Neuronal stem cell (in vitro differentiated cells): ENCODE data around the gene FBXL19.
A peak's percentile ranks its signal among the peaks of the same experiment; 100 is the strongest.

Experiments
- DNase-seq: peaks from one replicate; pipeline ENCODE4 v3.0.0-alpha.2; 2013; ENCODE audit warnings: low spot score
- H2AFZ ChIP-seq: one replicate; pipeline ENCODE4 v1.6.1; 2013; ENCODE audit warnings: mild to moderate bottlenecking, low read length, inconsistent platforms
- H2AK5ac ChIP-seq: 2 replicates; pipeline ENCODE4 v1.6.1; 2013; ENCODE audit warnings: low read depth, mild to moderate bottlenecking, inconsistent platforms, low read length, moderate library complexity, mixed read lengths
- H2BK120ac ChIP-seq: 2 replicates; pipeline ENCODE4 v1.6.1; 2013; ENCODE audit warnings: low read depth, mild to moderate bottlenecking, inconsistent platforms, low read length, moderate library complexity, mixed read lengths
- H2BK12ac ChIP-seq: one replicate; pipeline ENCODE4 v1.6.1; 2013; ENCODE audit warnings: low read length, inconsistent platforms
- H2BK15ac ChIP-seq: 2 replicates; pipeline ENCODE4 v1.6.1; 2013; ENCODE audit warnings: mild to moderate bottlenecking, low read length, inconsistent platforms, mixed read lengths
- H2BK5ac ChIP-seq: one replicate; pipeline ENCODE4 v1.6.1; 2013; ENCODE audit warnings: inconsistent platforms, mild to moderate bottlenecking, low read length, moderate library complexity
- H3K14ac ChIP-seq: one replicate; pipeline ENCODE4 v1.6.1; 2013; ENCODE audit warnings: low read length, inconsistent platforms
- H3K18ac ChIP-seq: 2 replicates; pipeline ENCODE4 v1.6.1; 2013; ENCODE audit warnings: low read length, inconsistent platforms
- H3K23ac ChIP-seq: 2 replicates; pipeline ENCODE4 v1.6.1; 2013; ENCODE audit warnings: low read depth, mild to moderate bottlenecking, mixed read lengths, low read length, inconsistent platforms; ENCODE audit not compliant: poor library complexity
- H3K27ac ChIP-seq: replicated peaks from 3 replicates; pipeline ENCODE4 v1.5.1; 2013; ENCODE audit warnings: low read length, inconsistent platforms
- H3K27me3 ChIP-seq, 3 experiments: 2 replicates each; pipeline ENCODE4 v1.6.1; 2013; ENCODE audit warnings: low read length in 3 of 3, mild to moderate bottlenecking in 2 of 3, inconsistent platforms in 1 of 3, low read depth in 1 of 3, mixed read lengths in 1 of 3, moderate library complexity in 1 of 3; ENCODE audit not compliant: control insufficient read depth in 3 of 3, insufficient read depth in 3 of 3
- H3K36me3 ChIP-seq, 2 donors: replicated peaks in 1 of 2; 2 replicates each; pipeline ENCODE4 v1.6.1; 2013; ENCODE audit warnings: low read length in 2 of 2; ENCODE audit not compliant: control insufficient read depth in 2 of 2, insufficient read depth in 2 of 2
- H3K4ac ChIP-seq: 2 replicates; pipeline ENCODE4 v1.6.1; 2013; ENCODE audit warnings: inconsistent platforms, mild to moderate bottlenecking, low read length, moderate library complexity
- H3K4me1 ChIP-seq, 2 donors: 1 replicate in 1 of 2; 2 replicates in 1 of 2; pipeline ENCODE4 v1.6.1; 2013; ENCODE audit warnings: low read length in 2 of 2, low read depth in 1 of 2; ENCODE audit not compliant: control insufficient read depth in 2 of 2, insufficient read depth in 1 of 2
- H3K4me2 ChIP-seq: one replicate; pipeline ENCODE4 v1.6.1; 2013; ENCODE audit warnings: mild to moderate bottlenecking, low read length, inconsistent platforms; ENCODE audit not compliant: insufficient read depth, poor library complexity, severe bottlenecking
- H3K4me3 ChIP-seq, 2 donors: 2 replicates each; pipeline ENCODE4 v1.5.1; 2013; ENCODE audit warnings: low read length in 2 of 2, mild to moderate bottlenecking in 2 of 2, inconsistent platforms in 1 of 2, moderate library complexity in 1 of 2
- H3K79me1 ChIP-seq: one replicate; pipeline ENCODE4 v1.6.1; 2013; ENCODE audit warnings: low read depth, mild to moderate bottlenecking, inconsistent platforms, low read length, moderate library complexity
- H3K9ac ChIP-seq: one replicate; pipeline ENCODE4 v1.6.1; 2013; ENCODE audit warnings: mild to moderate bottlenecking, low read depth, low read length, inconsistent platforms; ENCODE audit not compliant: poor library complexity
- H3K9me3 ChIP-seq, 2 donors: replicated peaks in 1 of 2; 2 replicates each; pipeline versions ENCODE3 to v1.6.1; 2013; ENCODE audit warnings: low read length in 2 of 2, mild to moderate bottlenecking in 2 of 2, inconsistent platforms in 1 of 2, low read depth in 1 of 2, mixed read lengths in 1 of 2, moderate library complexity in 1 of 2; ENCODE audit not compliant: control insufficient read depth in 2 of 2, insufficient read depth in 1 of 2
- H4K8ac ChIP-seq: one replicate; pipeline ENCODE4 v1.6.1; 2013; ENCODE audit warnings: low read depth, mild to moderate bottlenecking, inconsistent platforms, low read length, moderate library complexity
- H4K91ac ChIP-seq: one replicate; pipeline ENCODE4 v1.6.1; 2013; ENCODE audit warnings: low read length, low read depth, mild to moderate bottlenecking, inconsistent platforms; ENCODE audit not compliant: poor library complexity
- WGBS, 2 donors: extraction: QIAGEN DNeasy Blood & Tissue Kit; methylation state at CpG; one replicate each; pipeline ENCODE4 v1.1.7; 2013; ENCODE audit warnings: missing lambda C conversion rate in 2 of 2, mixed read lengths in 1 of 2; ENCODE audit not compliant: insufficient read length in 2 of 2, insufficient replicate concordance in 1 of 2; ENCODE audit errors: extremely low coverage in 2 of 2; 5-methylcytosine and 5-hydroxymethylcytosine counted together

Gene FBXL19

GRCh38 chr16:30989469-30990047 lies 66.2 kb downstream of the FBXL19 start:
- H3K36me3 ChIP-seq = peaks cover 3 to 10% of the 10 kb centered on the region in 2 donors
- no peak overlapping the region for H3K14ac ChIP-seq
- H3K4me3 ChIP-seq = peak overlapping the region in 1 of 2 donors; percentile 56
- peak overlapping the region; percentile 64 for H2BK15ac ChIP-seq
- H3K9me3 ChIP-seq = no peaks in the 10 kb centered on the region
- H3K23ac ChIP-seq = peak overlapping the region; percentile 68
- no peak overlapping the region for H2AFZ ChIP-seq
- H3K4me2 ChIP-seq = no peak overlapping the region
- H3K27me3 ChIP-seq = no peaks in the 10 kb centered on the region
- H2BK5ac ChIP-seq = peak overlapping the region; percentile 53
- H2AK5ac ChIP-seq = no peak overlapping the region
- H3K18ac ChIP-seq = no peak overlapping the region
- H4K91ac ChIP-seq = no peak overlapping the region
- DNase-seq = no peak
- H3K4ac ChIP-seq = no peak overlapping the region
- peaks cover 4 to 5% of the 10 kb centered on the region in 2 donors for H3K4me1 ChIP-seq
- no peak overlapping the region for H4K8ac ChIP-seq
- no peak overlapping the region for H3K27ac ChIP-seq
- WGBS, 2 donors = no CpG with 5 or more reads among the region's 23 CpGs
- no peak overlapping the region for H3K9ac ChIP-seq
- H2BK120ac ChIP-seq = no peak overlapping the region
- no peaks in the 10 kb centered on the region for H3K79me1 ChIP-seq
- H2BK12ac ChIP-seq = no peak overlapping the region

- Histone ChIP-seq H2BK120ac (no peak overlapping the region), H2BK15ac (peak overlapping the region; percentile 64), H3K36me3 (peaks cover 0 to 10% of the 10 kb centered on the region in 2 donors), H3K27ac (no peak overlapping the region), H3K9ac (no peak overlapping the region), H3K79me1 (no peaks in the 10 kb centered on the region), H3K18ac (no peak overlapping the region), H4K8ac (no peak overlapping the region), H3K4me3 (peak overlapping the region in 1 of 2 donors; percentile 56), H3K4me1 (peaks cover 4% of the 10 kb centered on the region in 2 donors), H3K4ac (no peak overlapping the region), H2AK5ac (no peak overlapping the region), H3K9me3 (no peaks in the 10 kb centered on the region), H3K27me3 (no peaks in the 10 kb centered on the region), H2BK5ac (peak overlapping the region; percentile 53), H4K91ac (no peak overlapping the region), H2BK12ac (no peak overlapping the region), H3K23ac (peak overlapping the region; percentile 0), H2AFZ (no peak overlapping the region), H3K4me2 (no peak overlapping the region), H3K14ac (no peak overlapping the region)
- DNase-seq = no peak
- WGBS, 2 donors = no CpG with 5 or more reads among the region's 12 CpGs
Measured at GRCh38 chr16:30990105-30990504, 66.7 kb downstream of the FBXL19 start.

- Histone ChIP-seq H3K4me1 (no peaks in the 10 kb centered on the region), H2BK5ac (no peak overlapping the region), H4K8ac (peak overlapping the region; percentile 50), H2AFZ (no peak overlapping the region), H3K9ac (peak overlapping the region; percentile 70), H3K9me3 (no peaks in the 10 kb centered on the region), H3K4me3 (peak overlapping the region in 1 of 2 donors; percentile 40), H3K18ac (no peak overlapping the region), H2BK120ac (no peak overlapping the region), H3K27me3 (no peaks in the 10 kb centered on the region), H3K14ac (peak overlapping the region; percentile 63), H3K36me3 (peaks cover 0 to 8% of the 10 kb centered on the region in 2 donors), H4K91ac (no peak overlapping the region), H3K27ac (no peak overlapping the region), H2BK12ac (peak overlapping the region; percentile 58), H3K79me1 (no peaks in the 10 kb centered on the region), H2BK15ac (no peak overlapping the region), H3K23ac (no peak overlapping the region), H3K4me2 (no peak overlapping the region), H3K4ac (no peak overlapping the region), H2AK5ac (peak overlapping the region; percentile 61)
- no CpG with 5 or more reads among the region's 8 CpGs for WGBS, 2 donors
- DNase-seq = no peak
Measured at GRCh38 chr16:30991052-30991451, 67.7 kb downstream of the FBXL19 start.

GRCh38 chr16:30992276-30992780 lies 69.0 kb downstream of the FBXL19 start:
- Histone ChIP-seq H2AK5ac (no peak overlapping the region), H3K4me2 (no peak overlapping the region), H3K27me3 (peaks cover 0 to 10% (median 0%) of the 10 kb centered on the region in 3 experiments), H2BK120ac (no peak overlapping the region), H3K9ac (peak overlapping the region; percentile 60), H3K9me3 (no peaks in the 10 kb centered on the region), H3K14ac (peak overlapping the region; percentile 47), H2BK15ac (no peak overlapping the region), H3K4ac (no peak overlapping the region), H3K27ac (no peak overlapping the region), H3K79me1 (no peaks in the 10 kb centered on the region), H3K4me3 (no peak overlapping the region), H2AFZ (no peak overlapping the region), H3K23ac (no peak overlapping the region), H4K91ac (no peak overlapping the region), H3K18ac (no peak overlapping the region), H3K4me1 (peaks cover 0 to 6% of the 10 kb centered on the region in 2 donors), H2BK5ac (peak overlapping the region; percentile 24), H3K36me3 (peaks cover 0 to 6% of the 10 kb centered on the region in 2 donors), H2BK12ac (no peak overlapping the region), H4K8ac (no peak overlapping the region)
- no CpG with 5 or more reads among the region's 21 CpGs for WGBS, 2 donors
- DNase-seq = no peak
